ENCODE data around the gene LCOR. TPM values are rescaled to one million over a fixed set of nuclear protein-coding genes. Genes with fewer than 3 reads are reported as not detected.

LCOR gene
- total RNA-seq, 1 experiment from 2014 or later: 42.1 TPM

GRCh38 chr10:97031459-97031858, 199.4 kb downstream of the LCOR start:
- peaks cover 43% of the 10 kb centered on the region in 2 experiments for H3K4me1 Mint-ChIP-seq
- Histone ChIP-seq H3K18ac (ENCODE audit: insufficient read length, low read depth, low read length) (no peak overlapping the region), H4K20me1 (ENCODE audit: control insufficient read depth, insufficient read depth, insufficient read length) (no peaks in the 10 kb centered on the region), H3T11ph (ENCODE audit: low read length) (no peak overlapping the region), H3K27me3 (ENCODE audit: insufficient read depth, low read length) (no peaks in the 10 kb centered on the region), H2AK5ac (ENCODE audit: insufficient read length, low read length) (no peak overlapping the region), H3K9me3 (ENCODE audit: control insufficient read depth, low read depth, low read length) (no peaks in the 10 kb centered on the region), H3K79me2 (ENCODE audit: insufficient read depth, low read length) (no peaks in the 10 kb centered on the region), H3K23ac (ENCODE audit: insufficient read length, low read depth, low read length) (no peak overlapping the region), H3K14ac (ENCODE audit: insufficient read depth, low read length) (no peak overlapping the region), H3K4ac (ENCODE audit: low read depth, low read length) (no peak overlapping the region), H4K8ac (replicated peaks; ENCODE audit: insufficient read length, low read depth, low read length) (no peak overlapping the region), H3K79me1 (ENCODE audit: insufficient read depth, low read depth, low read length, poor library complexity, severe bottlenecking) (no peaks in the 10 kb centered on the region), H2BK20ac (ENCODE audit: low read depth, low read length, poor library complexity, severe bottlenecking) (no peak overlapping the region), H3K4me2 (ENCODE audit: insufficient read depth, insufficient read length, low read length) (no peak overlapping the region), H2BK120ac (ENCODE audit: low read depth, low read length, poor library complexity, severe bottlenecking) (no peak overlapping the region), H3K56ac (ENCODE audit: insufficient read length, low read depth, low read length) (no peak overlapping the region), H2BK12ac (ENCODE audit: insufficient read length, low read depth, low read length) (no peak overlapping the region), H4K91ac (ENCODE audit: insufficient read length, low read depth, low read length) (no peak overlapping the region), H2BK15ac (ENCODE audit: low read depth, low read length) (no peak overlapping the region), H3K4me1 (ENCODE audit: insufficient read depth, low read length) (peaks cover 3% of the 10 kb centered on the region; the same call in 1 of the 2 replicates), H2AFZ (ENCODE audit: low read length) (no peak overlapping the region), H3K9ac (ENCODE audit: extremely low read depth, insufficient read length, low read length) (no peak overlapping the region), H3K27ac (ENCODE audit: insufficient read length, low read depth, low read length) (no peak overlapping the region), H2BK5ac (ENCODE audit: insufficient read length, low read length) (no peak overlapping the region), H3K23me2 (ENCODE audit: insufficient read length, low read depth, low read length, poor library complexity, severe bottlenecking) (no peaks in the 10 kb centered on the region), H4K5ac (ENCODE audit: insufficient read length, low read depth, low read length) (no peak overlapping the region)
- WGBS (ENCODE audit: extremely low coverage, insufficient read length, low lambda C conversion rate): no CpG with 5 or more reads among the region's 11 CpGs
- DNase-seq: no peak
- peaks cover 9% of the 10 kb centered on the region; the same call in 1 of the 2 replicates for H3K27me3 Mint-ChIP-seq (ENCODE audit: low read depth)
- H3K27ac Mint-ChIP-seq: peak overlapping the region in 1 of 3 experiments; percentile 73; a peak in 1 of 7 replicates
- no peak overlapping the region for H3K4me3 Mint-ChIP-seq
- no peak for TF ChIP-seq CTCF (conservative IDR thresholded peaks at IDR 0.05)
- no peaks in the 10 kb centered on the region for H3K36me3 Mint-ChIP-seq (ENCODE audit: insufficient read depth in 1 of 3, low read depth in 3 of 3)
- no peaks in the 10 kb centered on the region for H3K9me3 Mint-ChIP-seq

Measured in H9 (cell line).